Breast epithelium (tissue), 4 donors: ENCODE results near the gene RCOR2. TPM values are rescaled to one million over a fixed set of nuclear protein-coding genes. Genes with fewer than 3 reads are reported as not detected.
A peak's percentile ranks its signal among the peaks of the same experiment; 100 is the strongest.

Source experiments
- DNase-seq, 2 donors: peaks; one replicate each; pipeline ENCODE4 v3.0.0-alpha.2; 2019; ENCODE audit warnings: low spot score in 2 of 2
- H3K27ac ChIP-seq, 2 donors: fragments of 200-600 bp; sonication (generic) in 1 of 2; one replicate each; pipeline ENCODE4 v1.5.1; 2016 to 2019; ENCODE audit warnings: mild to moderate bottlenecking in 1 of 2
- H3K27me3 ChIP-seq, 2 donors: fragments of 200-600 bp; sonication (generic) in 1 of 2; one replicate each; pipeline versions ENCODE4 v1.5.1 to v1.6.0; 2017 to 2019; ENCODE audit warnings: control low read depth in 1 of 2, mild to moderate bottlenecking in 1 of 2
- H3K36me3 ChIP-seq: fragments of 200-600 bp; one replicate; pipeline ENCODE4 v1.5.1; 2019
- H3K4me1 ChIP-seq, 2 donors: fragments of 200-600 bp; sonication (generic); one replicate each; pipeline ENCODE4 v1.5.1; 2016 to 2019; ENCODE audit warnings: control low read depth in 1 of 2
- H3K4me3 ChIP-seq, 3 donors: fragments of 200-600 bp; sonication (generic); 1 replicate in 2 of 3; 2 replicates in 1 of 3; pipeline ENCODE4 v1.5.1; 2016 to 2019; ENCODE audit warnings: mild to moderate bottlenecking in 3 of 3, moderate library complexity in 2 of 3
- H3K9me3 ChIP-seq, 2 donors: fragments of 200-600 bp; sonication (generic) in 1 of 2; one replicate each; pipeline ENCODE4 v1.5.1; 2016 to 2019; ENCODE audit warnings: control low read depth in 1 of 2
- POLR2A ChIP-seq: fragments of 450-650 bp; IDR thresholded peaks from one replicate; pipeline ENCODE4 v1.6.1; 2016; ENCODE audit warnings: antibody characterized with exemption, mild to moderate bottlenecking, moderate library complexity
- POLR2AphosphoS5 ChIP-seq, 3 donors: sonication (generic); formaldehyde crosslinking; IDR thresholded peaks; one replicate each; pipeline ENCODE4 v1.6.1; 2017; ENCODE audit warnings: antibody characterized with exemption in 3 of 3
- intact Hi-C: fragments of 100-400 bp; cut with DNase I; formaldehyde crosslinking; loops from one replicate; pipeline ENCODE4 v1.15.1; 2023; ENCODE audit warnings: low total_unique reads
- total RNA-seq, 3 donors: library from RNA; depleted of rRNA; stranded (reverse); fragments of >200 nt; gene quantifications; one replicate each; pipeline ENCODE4 v1.1.0, GENCODE V29; 2016
- TF ChIP-seq, protein P1 (sequence below), 3 donors: fragments of 450-650 bp; IDR thresholded peaks; one replicate each; pipeline ENCODE4 v1.5.1; 2016 to 2017; ENCODE audit warnings: antibody characterized with exemption in 3 of 3, mild to moderate bottlenecking in 3 of 3, moderate library complexity in 3 of 3

RCOR2 gene
- total RNA-seq, 3 donors from 2014 or later, result 0.16 to 0.33 (median 0.29) TPM

- peaks cover 0 to 22% of the 10 kb centered on the region in 2 donors for H3K4me1 ChIP-seq
- no peak for TF ChIP-seq POLR2A
- TF ChIP-seq POLR2AphosphoS5 (IDR thresholded peaks at IDR 0.05), result no peak
- TF ChIP-seq, protein P1, sequence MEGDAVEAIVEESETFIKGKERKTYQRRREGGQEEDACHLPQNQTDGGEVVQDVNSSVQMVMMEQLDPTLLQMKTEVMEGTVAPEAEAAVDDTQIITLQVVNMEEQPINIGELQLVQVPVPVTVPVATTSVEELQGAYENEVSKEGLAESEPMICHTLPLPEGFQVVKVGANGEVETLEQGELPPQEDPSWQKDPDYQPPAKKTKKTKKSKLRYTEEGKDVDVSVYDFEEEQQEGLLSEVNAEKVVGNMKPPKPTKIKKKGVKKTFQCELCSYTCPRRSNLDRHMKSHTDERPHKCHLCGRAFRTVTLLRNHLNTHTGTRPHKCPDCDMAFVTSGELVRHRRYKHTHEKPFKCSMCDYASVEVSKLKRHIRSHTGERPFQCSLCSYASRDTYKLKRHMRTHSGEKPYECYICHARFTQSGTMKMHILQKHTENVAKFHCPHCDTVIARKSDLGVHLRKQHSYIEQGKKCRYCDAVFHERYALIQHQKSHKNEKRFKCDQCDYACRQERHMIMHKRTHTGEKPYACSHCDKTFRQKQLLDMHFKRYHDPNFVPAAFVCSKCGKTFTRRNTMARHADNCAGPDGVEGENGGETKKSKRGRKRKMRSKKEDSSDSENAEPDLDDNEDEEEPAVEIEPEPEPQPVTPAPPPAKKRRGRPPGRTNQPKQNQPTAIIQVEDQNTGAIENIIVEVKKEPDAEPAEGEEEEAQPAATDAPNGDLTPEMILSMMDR (IDR thresholded peaks at IDR 0.05), result no peak
- no peak overlapping the region for H3K4me3 ChIP-seq
- no peak overlapping the region for H3K27ac ChIP-seq
- H3K9me3 ChIP-seq, result no peaks in the 10 kb centered on the region
- no peak for DNase-seq
- no peaks in the 10 kb centered on the region for H3K36me3 ChIP-seq
- intact Hi-C loops, result loop anchor here (5.0 kb wide), 1 partner anchor 244 kb away; the partner anchor contains the start of gene MACROD1
- no peaks in the 10 kb centered on the region for H3K27me3 ChIP-seq
These were observed 6.4 kb upstream of the RCOR2 start for GRCh38 chr11:63923319-63923718.

- Histone ChIP-seq H3K27me3 (no peaks in the 10 kb centered on the region), H3K36me3 (no peaks in the 10 kb centered on the region), H3K4me1 (peaks cover 4 to 22% of the 10 kb centered on the region in 2 donors), H3K4me3 (no peak overlapping the region), H3K27ac (no peak overlapping the region), H3K9me3 (no peaks in the 10 kb centered on the region)
- intact Hi-C loops, result loop anchor here (5.0 kb wide), 1 partner anchor 245 kb away; the partner anchor contains the start of gene MACROD1
- TF ChIP-seq POLR2A, result no peak
- no peak for DNase-seq
These were observed 5.8 kb upstream of the RCOR2 start for GRCh38 chr11:63922673-63923192.

DNA sequence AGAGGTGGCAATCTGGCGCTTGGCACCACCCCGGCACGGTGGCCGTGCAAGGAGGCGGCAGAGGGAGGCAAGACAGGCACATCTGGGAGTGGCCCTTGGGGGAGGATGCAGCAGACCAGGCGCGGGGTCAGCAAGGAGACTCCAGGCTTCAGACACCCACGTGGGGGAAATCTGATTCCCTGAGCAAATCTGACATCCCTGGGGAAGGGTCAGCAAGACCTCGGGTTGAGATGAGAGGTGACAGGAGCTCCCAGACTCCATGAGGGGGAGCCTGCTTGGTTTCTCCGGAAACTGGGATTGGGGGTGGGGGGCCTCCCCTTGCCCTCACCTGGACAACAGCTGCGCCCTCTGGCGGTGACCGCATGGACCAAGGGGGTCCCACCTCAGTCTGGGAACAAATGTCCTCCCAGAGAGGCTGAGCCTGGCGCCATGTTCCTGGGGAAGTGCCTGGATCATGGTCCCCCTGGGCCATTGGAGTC is 4.0 kb upstream of the RCOR2 start:
- DNase-seq, result no peak
- TF ChIP-seq, protein P1 (IDR thresholded peaks at IDR 0.05), result peak in 1 of 3 donors; percentile 13
- no peak for TF ChIP-seq POLR2A
- H3K27ac ChIP-seq, result peak overlapping the region; percentile 82 to 83
- H3K27me3 ChIP-seq, result no peaks in the 10 kb centered on the region
- H3K4me1 ChIP-seq, result peaks cover 4 to 29% of the 10 kb centered on the region in 2 donors
- H3K36me3 ChIP-seq, result no peaks in the 10 kb centered on the region
- no peak overlapping the region for H3K4me3 ChIP-seq
- intact Hi-C loops, result loop anchor here (5.0 kb wide), 1 partner anchor 246 kb away; the partner anchor contains the start of gene MACROD1
- H3K9me3 ChIP-seq, result no peaks in the 10 kb centered on the region

- Histone ChIP-seq H3K27ac (peak overlapping the region; percentile 82 to 83), H3K27me3 (no peaks in the 10 kb centered on the region), H3K4me3 (peak overlapping the region in 2 of 3 donors; percentile 42 to 62), H3K36me3 (no peaks in the 10 kb centered on the region), H3K4me1 (peaks cover 4 to 31% of the 10 kb centered on the region in 2 donors), H3K9me3 (no peaks in the 10 kb centered on the region)
- no peak for DNase-seq
- intact Hi-C loops, result loop anchor here (5.0 kb wide), 1 partner anchor 247 kb away; the partner anchor contains the start of gene MACROD1
- no peak for TF ChIP-seq POLR2A
- no peak for TF ChIP-seq POLR2AphosphoS5 (IDR thresholded peaks at IDR 0.05)
- TF ChIP-seq, protein P1 (IDR thresholded peaks at IDR 0.05), result no peak
These were observed 3.4 kb upstream of the RCOR2 start for GRCh38 chr11:63920126-63920938.

DNA sequence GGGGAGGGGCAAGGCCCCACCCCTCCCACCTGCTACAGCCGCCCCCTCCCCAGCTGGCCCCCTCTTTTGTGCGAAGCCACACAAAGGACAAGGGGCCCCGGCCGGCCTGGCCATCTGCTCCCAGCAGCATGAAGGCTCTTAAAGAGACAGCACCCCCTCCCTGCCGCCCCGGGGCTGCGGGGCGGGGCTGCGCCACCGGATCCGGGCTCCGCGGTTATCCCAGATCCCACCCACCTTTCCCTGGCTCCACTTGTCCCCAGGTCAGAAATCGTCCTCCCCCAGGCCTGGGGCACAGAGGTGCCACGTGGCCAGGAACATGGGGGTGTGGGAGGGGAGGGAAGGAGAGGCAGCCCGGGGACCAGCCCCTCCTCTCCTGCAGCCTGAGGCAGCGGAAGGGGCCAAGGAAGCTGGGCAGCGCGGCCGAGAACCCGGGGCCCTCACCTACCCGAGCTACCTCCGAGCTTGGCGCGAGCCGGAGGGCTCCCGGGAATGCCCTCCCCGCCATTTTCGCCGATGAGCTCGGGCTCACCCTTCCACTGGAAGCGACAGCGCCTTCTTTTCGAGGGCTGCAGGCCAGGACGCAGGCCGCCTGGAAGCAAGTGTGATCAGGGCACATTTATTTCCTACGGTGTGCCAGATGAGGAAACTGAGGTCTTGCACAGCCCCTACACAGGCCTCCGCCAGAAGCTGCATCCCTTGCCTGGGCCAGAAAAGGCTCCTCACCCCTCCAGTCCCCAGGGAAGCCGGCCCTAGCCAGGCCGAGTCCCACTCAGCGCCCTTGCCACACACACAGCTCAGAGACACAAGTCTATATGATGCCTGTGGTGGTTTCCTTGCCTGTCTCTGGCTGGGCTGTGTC is 2.5 kb upstream of the RCOR2 start:
- Histone ChIP-seq H3K27ac (peak overlapping the region; percentile 82 to 83), H3K27me3 (no peaks in the 10 kb centered on the region), H3K4me3 (peak overlapping the region; percentile 38 to 62 (median 42)), H3K36me3 (no peaks in the 10 kb centered on the region), H3K9me3 (no peaks in the 10 kb centered on the region), H3K4me1 (peaks cover 4 to 31% of the 10 kb centered on the region in 2 donors)
- intact Hi-C loops, result loop anchor here (5.0 kb wide), 1 partner anchor 248 kb away; the partner anchor contains the start of gene MACROD1
- TF ChIP-seq POLR2A (no peak), POLR2AphosphoS5 (IDR thresholded peaks at IDR 0.05) (no peak)
- TF ChIP-seq, protein P1 (IDR thresholded peaks at IDR 0.05), result no peak
- DNase-seq, result no peak
